A549 (cell line): Measurements from ENCODE around the gene DNASE1L2.
"Not testable (repeated sequence)": the region's sequence is repeated elsewhere in the genome, so short reads cannot be mapped to it uniquely, and the experiment has no call there.

Source experiments
- CBX8 ChIP-seq: fragments of 200-600 bp; sonication (generic); IDR thresholded peaks from 2 replicates; pipeline ENCODE4 v1.6.1; 2016
- JUN ChIP-seq, 2 experiments: fragments of >200 bp; sonication (Bioruptor Twin); formaldehyde crosslinking; IDR thresholded peaks; 2 replicates in 1 of 2; 3 replicates in 1 of 2; pipeline ENCODE4 v1.6.1; 2016 to 2017
- JUNB ChIP-seq: fragments of >200 bp; sonication (Bioruptor Twin); formaldehyde crosslinking; IDR thresholded peaks from 2 replicates; pipeline ENCODE4 v1.6.1; 2016
- TF ChIP-seq, protein P1 (sequence below): fragments of >200 bp; sonication (Bioruptor Twin); formaldehyde crosslinking; IDR thresholded peaks from 2 replicates; pipeline ENCODE4 v1.6.1; 2016
- TF ChIP-seq, protein P2 (sequence below): fragments of >200 bp; sonication (Bioruptor Twin); formaldehyde crosslinking; IDR thresholded peaks from 3 replicates; pipeline ENCODE4 v1.6.1; 2016
- TF ChIP-seq, protein P3 (sequence below): fragments of >200 bp; sonication (Bioruptor Twin); formaldehyde crosslinking; IDR thresholded peaks from 3 replicates; pipeline ENCODE4 v1.5.1; 2016

DNA sequence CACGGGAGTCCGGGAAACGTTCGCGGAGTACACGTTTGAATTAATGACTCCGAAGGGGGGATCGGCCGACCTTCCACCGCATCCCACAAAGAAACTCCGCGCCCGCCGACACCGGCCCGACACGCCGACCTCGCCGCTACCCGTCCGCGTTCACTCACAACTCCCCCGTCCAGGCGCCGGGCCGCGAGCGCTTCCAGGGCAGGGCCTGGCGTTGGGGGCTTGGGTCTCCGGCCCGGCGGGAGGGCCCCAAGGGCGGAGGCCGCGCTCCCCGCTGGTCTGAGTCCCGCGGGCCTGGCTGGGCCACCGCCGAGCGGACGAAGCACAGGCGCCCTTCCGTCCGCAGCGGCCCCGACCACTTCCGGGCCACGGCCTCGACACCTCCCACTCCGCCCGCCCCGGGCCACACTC is 31.3 kb downstream of the DNASE1L2 start:
- TF ChIP-seq, protein P1, sequence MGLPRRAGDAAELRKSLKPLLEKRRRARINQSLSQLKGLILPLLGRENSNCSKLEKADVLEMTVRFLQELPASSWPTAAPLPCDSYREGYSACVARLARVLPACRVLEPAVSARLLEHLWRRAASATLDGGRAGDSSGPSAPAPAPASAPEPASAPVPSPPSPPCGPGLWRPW = not testable (repeated sequence)
- TF ChIP-seq, protein P2, sequence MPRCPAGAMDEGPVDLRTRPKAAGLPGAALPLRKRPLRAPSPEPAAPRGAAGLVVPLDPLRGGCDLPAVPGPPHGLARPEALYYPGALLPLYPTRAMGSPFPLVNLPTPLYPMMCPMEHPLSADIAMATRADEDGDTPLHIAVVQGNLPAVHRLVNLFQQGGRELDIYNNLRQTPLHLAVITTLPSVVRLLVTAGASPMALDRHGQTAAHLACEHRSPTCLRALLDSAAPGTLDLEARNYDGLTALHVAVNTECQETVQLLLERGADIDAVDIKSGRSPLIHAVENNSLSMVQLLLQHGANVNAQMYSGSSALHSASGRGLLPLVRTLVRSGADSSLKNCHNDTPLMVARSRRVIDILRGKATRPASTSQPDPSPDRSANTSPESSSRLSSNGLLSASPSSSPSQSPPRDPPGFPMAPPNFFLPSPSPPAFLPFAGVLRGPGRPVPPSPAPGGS = not testable (repeated sequence)
- TF ChIP-seq JUNB; JUN (IDR thresholded peaks at IDR 0.05); CBX8: not testable (repeated sequence)
- TF ChIP-seq, protein P3, sequence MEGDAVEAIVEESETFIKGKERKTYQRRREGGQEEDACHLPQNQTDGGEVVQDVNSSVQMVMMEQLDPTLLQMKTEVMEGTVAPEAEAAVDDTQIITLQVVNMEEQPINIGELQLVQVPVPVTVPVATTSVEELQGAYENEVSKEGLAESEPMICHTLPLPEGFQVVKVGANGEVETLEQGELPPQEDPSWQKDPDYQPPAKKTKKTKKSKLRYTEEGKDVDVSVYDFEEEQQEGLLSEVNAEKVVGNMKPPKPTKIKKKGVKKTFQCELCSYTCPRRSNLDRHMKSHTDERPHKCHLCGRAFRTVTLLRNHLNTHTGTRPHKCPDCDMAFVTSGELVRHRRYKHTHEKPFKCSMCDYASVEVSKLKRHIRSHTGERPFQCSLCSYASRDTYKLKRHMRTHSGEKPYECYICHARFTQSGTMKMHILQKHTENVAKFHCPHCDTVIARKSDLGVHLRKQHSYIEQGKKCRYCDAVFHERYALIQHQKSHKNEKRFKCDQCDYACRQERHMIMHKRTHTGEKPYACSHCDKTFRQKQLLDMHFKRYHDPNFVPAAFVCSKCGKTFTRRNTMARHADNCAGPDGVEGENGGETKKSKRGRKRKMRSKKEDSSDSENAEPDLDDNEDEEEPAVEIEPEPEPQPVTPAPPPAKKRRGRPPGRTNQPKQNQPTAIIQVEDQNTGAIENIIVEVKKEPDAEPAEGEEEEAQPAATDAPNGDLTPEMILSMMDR = not testable (repeated sequence)
